NCI-H460 (cell line): Measurements from ENCODE around the gene ITGB1BP1. TPM values are rescaled to one million over a fixed set of nuclear protein-coding genes. Genes with fewer than 3 reads are reported as not detected.

ENCODE experiments used
- DNase-seq: peaks from one replicate; pipeline ENCODE4 v3.0.0-alpha.2; 2016; ENCODE audit warnings: low read depth; ENCODE audit errors: extremely low read depth
- total RNA-seq: library from RNA; depleted of rRNA; stranded (reverse); fragments of >200 nt; shearing (Covaris generic); gene quantifications from 2 replicates; pipeline ENCODE4 v1.2.3, GENCODE V29; 2014; rRNA removed

The ITGB1BP1 gene
- total RNA-seq, 1 experiment from 2014 or later, result 46.3 TPM

DNA sequence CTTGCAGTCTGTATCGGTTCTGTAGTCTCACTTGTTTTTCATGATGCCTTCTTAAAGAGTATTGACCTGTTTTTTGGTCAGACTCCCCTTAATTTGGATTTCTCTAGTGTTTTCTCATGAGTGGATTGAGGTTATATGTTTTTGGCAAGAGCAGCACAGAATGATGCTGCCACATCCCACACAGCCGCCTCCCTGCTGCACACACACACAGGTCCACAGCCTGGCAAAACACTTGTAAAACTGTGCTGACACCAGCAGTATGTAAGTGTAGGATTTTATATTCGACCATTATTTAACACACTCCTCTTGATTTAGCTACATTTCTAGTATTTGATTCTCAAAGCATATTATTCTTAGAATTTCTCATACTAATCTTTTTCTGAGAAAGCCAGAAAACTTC, 68.1 kb downstream of the ITGB1BP1 start:
- DNase-seq, result no peak

- DNase-seq, result no peak
Observed at GRCh38 chr2:9354318-9354717, 69.0 kb downstream of the ITGB1BP1 start.

Other genes starting within 250 kb of the ITGB1BP1 start
- 34.2 and 34.7 TPM in 2 replicates for gene ASAP2, start 216.7 kb downstream of the ITGB1BP1 start, total RNA-seq
- gene CPSF3, start 126 bp upstream of the ITGB1BP1 start, total RNA-seq, result 76.7 and 78.5 TPM in 2 replicates
- 101 and 109 TPM in 2 replicates for gene IAH1, start 51.0 kb upstream of the ITGB1BP1 start, total RNA-seq
- gene ADAM17, start 132.3 kb upstream of the ITGB1BP1 start, total RNA-seq, result 106 and 116 TPM in 2 replicates
- 434 and 443 TPM in 2 replicates for gene YWHAQ, start 207.5 kb upstream of the ITGB1BP1 start, total RNA-seq